Type B pancreatic cell (in vitro differentiated cells): ENCODE data around the gene ZNF516. TPM values are rescaled to one million over a fixed set of nuclear protein-coding genes. Genes with fewer than 3 reads are reported as not detected.

Experiments used
- DNase-seq: peaks from one replicate; pipeline ENCODE4 v3.0.0; 2021; ENCODE audit warnings: mixed read lengths; ENCODE audit not compliant: unreplicated experiment; ENCODE audit errors: extremely low spot score
- H3K27ac Mint-ChIP-seq: 2 replicates; pipeline ENCODE4 v1.8.0; 2021; ENCODE audit warnings: mild to moderate bottlenecking, mixed read lengths
- H3K27me3 Mint-ChIP-seq: 2 replicates; pipeline ENCODE4 v1.8.0; 2021; ENCODE audit warnings: mixed read lengths
- H3K36me3 Mint-ChIP-seq: 2 replicates; pipeline ENCODE4 v1.8.0; 2021; ENCODE audit warnings: mixed read lengths
- H3K4me1 Mint-ChIP-seq: one replicate; pipeline ENCODE4 v1.8.0; 2021; ENCODE audit warnings: mixed read lengths; ENCODE audit not compliant: unreplicated experiment
- H3K4me3 Mint-ChIP-seq: 2 replicates; pipeline ENCODE4 v1.8.0; 2021; ENCODE audit warnings: mild to moderate bottlenecking, mixed read lengths
- H3K9me3 Mint-ChIP-seq: 2 replicates; pipeline ENCODE4 v1.8.0; 2021; ENCODE audit warnings: mixed read lengths
- CTCF ChIP-seq: fragments of 200-600 bp; sonication (generic); conservative IDR thresholded peaks from 2 replicates; pipeline ENCODE4 v1.5.0; 2021; ENCODE audit warnings: antibody characterized with exemption, mild to moderate bottlenecking
- total RNA-seq: library from RNA; stranded (reverse); gene quantifications from 2 replicates; pipeline ENCODE4 v1.2.1, GENCODE V29; 2021; ENCODE audit warnings: low replicate concordance

The ZNF516 gene
- total RNA-seq, 1 donor from 2014 or later = 71.2 TPM

GRCh38 chr18:76376668-76377358, 118.2 kb downstream of the ZNF516 start:
- TF ChIP-seq CTCF = no peak
- DNase-seq = no peak
- H3K27me3 Mint-ChIP-seq = no peaks in the 10 kb centered on the region
- peak overlapping the region; percentile 51 for H3K27ac Mint-ChIP-seq
- H3K4me3 Mint-ChIP-seq = no peak overlapping the region
- peaks cover 20% of the 10 kb centered on the region for H3K4me1 Mint-ChIP-seq
- H3K9me3 Mint-ChIP-seq = no peaks in the 10 kb centered on the region
- H3K36me3 Mint-ChIP-seq = peaks cover 35% of the 10 kb centered on the region

- no peak for DNase-seq
- no peaks in the 10 kb centered on the region for H3K27me3 Mint-ChIP-seq
- H3K9me3 Mint-ChIP-seq = no peaks in the 10 kb centered on the region
- H3K27ac Mint-ChIP-seq = peak overlapping the region; percentile 51
- TF ChIP-seq CTCF = no peak
- peaks cover 20% of the 10 kb centered on the region for H3K4me1 Mint-ChIP-seq
- no peak overlapping the region for H3K4me3 Mint-ChIP-seq
- peaks cover 35% of the 10 kb centered on the region for H3K36me3 Mint-ChIP-seq
Measured at GRCh38 chr18:76376225-76376624, 118.8 kb downstream of the ZNF516 start.

GRCh38 chr18:76374330-76375281, 120.4 kb downstream of the ZNF516 start:
- Mint-ChIP-seq H3K9me3 (no peaks in the 10 kb centered on the region), H3K27ac (no peak overlapping the region), H3K4me1 (peaks cover 20% of the 10 kb centered on the region), H3K4me3 (no peak overlapping the region), H3K27me3 (no peaks in the 10 kb centered on the region), H3K36me3 (peaks cover 33% of the 10 kb centered on the region)
- DNase-seq = no peak
- no peak for TF ChIP-seq CTCF

GRCh38 chr18:76373297-76373696, 121.7 kb downstream of the ZNF516 start:
- H3K4me1 Mint-ChIP-seq = peaks cover 20% of the 10 kb centered on the region
- H3K27ac Mint-ChIP-seq = peak overlapping the region; percentile 7
- no peaks in the 10 kb centered on the region for H3K27me3 Mint-ChIP-seq
- H3K9me3 Mint-ChIP-seq = no peaks in the 10 kb centered on the region
- H3K4me3 Mint-ChIP-seq = no peak overlapping the region
- peaks cover 36% of the 10 kb centered on the region for H3K36me3 Mint-ChIP-seq
- no peak for DNase-seq
- no peak for TF ChIP-seq CTCF

- Mint-ChIP-seq H3K27ac (no peak overlapping the region), H3K36me3 (peaks cover 40% of the 10 kb centered on the region), H3K4me3 (no peak overlapping the region), H3K4me1 (peaks cover 20% of the 10 kb centered on the region), H3K27me3 (no peaks in the 10 kb centered on the region), H3K9me3 (no peaks in the 10 kb centered on the region)
- TF ChIP-seq CTCF = no peak
- DNase-seq = no peak
Measured at GRCh38 chr18:76371301-76372203, 123.5 kb downstream of the ZNF516 start.
